DMS153 (cell line): ENCODE results near the gene RELCH.

ENCODE experiments used
- DNase-seq: peaks from one replicate; lab custom pipeline; 2025; lab: John Stamatoyannopoulos, UW

The RELCH gene

GRCh38 chr18:62250475-62250874 is 63.4 kb downstream of the RELCH start:
- no peak for DNase-seq

GRCh38 chr18:62258093-62258492 is 71.0 kb downstream of the RELCH start:
- no peak for DNase-seq

- DNase-seq: no peak
Observed at GRCh38 chr18:62258616-62259015, 71.6 kb downstream of the RELCH start.

- no peak for DNase-seq
Observed at GRCh38 chr18:62262061-62262460, 75.0 kb downstream of the RELCH start.

GRCh38 chr18:62264984-62265383 is 77.9 kb downstream of the RELCH start:
- DNase-seq: no peak

GRCh38 chr18:62277045-62277444 is 90.0 kb downstream of the RELCH start:
- no peak for DNase-seq

- peak; percentile 82 for DNase-seq
Observed at GRCh38 chr18:62279561-62279960, 92.5 kb downstream of the RELCH start.

GRCh38 chr18:62280058-62280457 is 93.0 kb downstream of the RELCH start:
- DNase-seq: no peak

- no peak for DNase-seq
Observed at GRCh38 chr18:62280786-62281185, 93.7 kb downstream of the RELCH start.

- DNase-seq: no peak
Observed at GRCh38 chr18:62281684-62282083, 94.6 kb downstream of the RELCH start.

GRCh38 chr18:62282188-62282629 is 95.2 kb downstream of the RELCH start:
- no peak for DNase-seq

GRCh38 chr18:62284637-62285036 is 97.6 kb downstream of the RELCH start:
- no peak for DNase-seq

GRCh38 chr18:62285281-62285680 is 98.2 kb downstream of the RELCH start:
- DNase-seq: no peak

GRCh38 chr18:62287781-62288664 is 101.0 kb downstream of the RELCH start:
- DNase-seq: no peak

- no peak for DNase-seq
Observed at GRCh38 chr18:62288665-62289008, 101.6 kb downstream of the RELCH start.

- DNase-seq: no peak
Observed at GRCh38 chr18:62289047-62289446, 102.0 kb downstream of the RELCH start.

- DNase-seq: no peak
Observed at GRCh38 chr18:62294073-62294472, 107.0 kb downstream of the RELCH start.

GRCh38 chr18:62300359-62300963 is 113.4 kb downstream of the RELCH start:
- DNase-seq: no peak

GRCh38 chr18:62301322-62301721 is 114.3 kb downstream of the RELCH start:
- DNase-seq: no peak

- no peak for DNase-seq
Observed at GRCh38 chr18:62312851-62313250, 125.8 kb downstream of the RELCH start.

GRCh38 chr18:62318228-62319180 is 131.4 kb downstream of the RELCH start:
- DNase-seq: no peak

GRCh38 chr18:62321201-62321600 is 134.1 kb downstream of the RELCH start:
- no peak for DNase-seq
